DOHH2 (cell line): ENCODE measurements around the gene INPPL1.

Source experiments
- H3F3A ChIP-seq: fragments of 200-600 bp; sonication (generic), shearing (Covaris generic); 2 replicates; pipeline ENCODE4 v1.6.0; 2016; ENCODE audit warnings: antibody characterized with exemption, mild to moderate bottlenecking; ENCODE audit not compliant: control insufficient read depth, insufficient read depth
- H3K27ac ChIP-seq: fragments of 200-600 bp; sonication (generic); 2 replicates; pipeline ENCODE4 v1.5.1; 2014; ENCODE audit warnings: low read depth, mild to moderate bottlenecking, low read length, moderate library complexity
- H3K27me3 ChIP-seq: fragments of 200-600 bp; sonication (generic); 2 replicates; pipeline ENCODE4 v1.6.1; 2014; ENCODE audit warnings: mild to moderate bottlenecking, low read length, mixed read lengths; ENCODE audit not compliant: control insufficient read depth
- H3K36me3 ChIP-seq: fragments of 200-600 bp; sonication (generic); 2 replicates; pipeline ENCODE4 v1.6.1; 2014; ENCODE audit warnings: mild to moderate bottlenecking, low read length, moderate library complexity, mixed read lengths; ENCODE audit not compliant: control insufficient read depth
- H3K4me1 ChIP-seq: fragments of 200-600 bp; sonication (generic); 2 replicates; pipeline ENCODE4 v1.6.1; 2014; ENCODE audit warnings: mild to moderate bottlenecking, low read length, mixed read lengths; ENCODE audit not compliant: control insufficient read depth
- H3K4me2 ChIP-seq: fragments of 200-600 bp; sonication (generic); 2 replicates; pipeline ENCODE4 v1.6.0; 2014; ENCODE audit warnings: mild to moderate bottlenecking, low read length, moderate library complexity
- H3K4me3 ChIP-seq: fragments of 200-600 bp; sonication (generic); 2 replicates; pipeline ENCODE4 v1.5.1; 2014; ENCODE audit warnings: mild to moderate bottlenecking, low read length, mixed read lengths
- H3K79me2 ChIP-seq: fragments of 200-600 bp; sonication (generic); 2 replicates; pipeline ENCODE4 v1.6.1; 2014; ENCODE audit warnings: mild to moderate bottlenecking, low read length, mixed read lengths; ENCODE audit not compliant: control insufficient read depth
- H3K9me2 ChIP-seq: fragments of 200-600 bp; sonication (generic); replicated peaks from 2 replicates; pipeline ENCODE4 v1.6.1; 2014; ENCODE audit warnings: mild to moderate bottlenecking, low read length, mixed read lengths; ENCODE audit not compliant: control insufficient read depth
- H3K9me3 ChIP-seq: fragments of 200-600 bp; sonication (generic); 2 replicates; pipeline ENCODE4 v1.6.1; 2014; ENCODE audit warnings: antibody characterized with exemption, low read length, mixed read lengths; ENCODE audit not compliant: control insufficient read depth, insufficient read depth
- H4K20me1 ChIP-seq: fragments of 200-600 bp; sonication (generic); 2 replicates; pipeline ENCODE4 v1.6.0; 2014; ENCODE audit warnings: low read depth, mild to moderate bottlenecking, antibody characterized with exemption, low read length, moderate library complexity; ENCODE audit not compliant: control insufficient read depth, insufficient read depth
- CTCF ChIP-seq: fragments of 200-600 bp; sonication (generic); IDR thresholded peaks from one replicate; pipeline ENCODE4 v1.5.1; 2014; ENCODE audit warnings: antibody characterized with exemption, mild to moderate bottlenecking, low read depth, low read length; ENCODE audit not compliant: poor library complexity, severe bottlenecking
- EZH2phosphoT487 ChIP-seq: fragments of 200-600 bp; sonication (generic); IDR thresholded peaks from 2 replicates; pipeline ENCODE4 v1.6.1; 2017; ENCODE audit warnings: borderline replicate concordance, mild to moderate bottlenecking, antibody characterized with exemption, low read length, moderate library complexity, mixed read lengths

INPPL1 gene

DNA sequence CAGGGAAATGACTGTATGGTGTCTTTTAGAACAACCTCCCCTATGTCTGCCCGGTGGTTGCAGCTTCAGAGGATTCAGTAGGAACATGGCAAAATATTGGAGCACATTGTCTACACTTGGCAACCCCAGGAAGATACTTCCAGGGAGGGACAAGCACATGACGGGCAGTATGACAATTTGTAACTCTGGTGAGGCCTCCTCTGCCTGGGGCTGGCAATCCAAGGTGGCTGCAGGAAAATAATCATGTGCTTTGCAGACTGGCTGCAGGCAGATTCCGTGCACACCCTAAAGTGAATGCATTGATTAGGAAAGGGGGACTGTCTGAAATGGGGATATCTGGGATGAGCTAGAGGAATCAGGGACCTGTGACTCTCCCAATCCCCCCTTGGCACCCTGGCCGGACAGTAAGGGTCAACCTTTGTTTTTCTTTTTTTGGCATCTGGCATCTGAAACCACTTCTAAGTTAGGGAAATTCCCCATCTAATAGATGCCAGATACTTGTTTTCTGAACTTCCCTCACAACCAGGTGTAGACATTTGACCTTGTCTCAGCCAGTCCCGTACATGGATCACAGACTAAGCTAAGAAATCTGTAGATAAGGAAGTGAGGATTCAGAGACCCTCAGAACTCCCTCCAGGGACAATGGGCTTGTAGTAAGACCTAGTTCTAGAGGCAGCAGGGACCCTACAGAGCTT, 29.9 kb downstream of the INPPL1 start:
- Histone ChIP-seq H3K27ac (no peak overlapping the region), H3K79me2 (no peaks in the 10 kb centered on the region), H3F3A (no peaks in the 10 kb centered on the region), H3K4me1 (no peaks in the 10 kb centered on the region), H3K27me3 (peaks cover 24% of the 10 kb centered on the region), H4K20me1 (no peaks in the 10 kb centered on the region), H3K36me3 (no peaks in the 10 kb centered on the region), H3K4me2 (no peak overlapping the region), H3K4me3 (no peak overlapping the region), H3K9me3 (no peaks in the 10 kb centered on the region), H3K9me2 (no peaks in the 10 kb centered on the region)
- no peak for TF ChIP-seq EZH2phosphoT487
- TF ChIP-seq CTCF = no peak

GRCh38 chr11:72257570-72257969, 33.0 kb downstream of the INPPL1 start:
- Histone ChIP-seq H3K27ac (no peak overlapping the region), H3F3A (no peaks in the 10 kb centered on the region), H3K79me2 (no peaks in the 10 kb centered on the region), H3K9me3 (no peaks in the 10 kb centered on the region), H3K4me2 (no peak overlapping the region), H3K27me3 (peaks cover 24% of the 10 kb centered on the region), H3K4me3 (no peak overlapping the region), H3K36me3 (no peaks in the 10 kb centered on the region), H4K20me1 (no peaks in the 10 kb centered on the region), H3K9me2 (no peaks in the 10 kb centered on the region), H3K4me1 (no peaks in the 10 kb centered on the region)
- no peak for TF ChIP-seq CTCF
- no peak for TF ChIP-seq EZH2phosphoT487

GRCh38 chr11:72259490-72259889, 34.9 kb downstream of the INPPL1 start:
- Histone ChIP-seq H3K36me3 (no peaks in the 10 kb centered on the region), H3F3A (no peaks in the 10 kb centered on the region), H3K4me3 (no peak overlapping the region), H3K27ac (no peak overlapping the region), H3K9me3 (no peaks in the 10 kb centered on the region), H4K20me1 (no peaks in the 10 kb centered on the region), H3K9me2 (no peaks in the 10 kb centered on the region), H3K79me2 (no peaks in the 10 kb centered on the region), H3K4me2 (no peak overlapping the region), H3K27me3 (peaks cover 23% of the 10 kb centered on the region), H3K4me1 (no peaks in the 10 kb centered on the region)
- TF ChIP-seq EZH2phosphoT487 (no peak), CTCF (no peak)
